ENCODE measurements around the gene GPATCH2L.

GPATCH2L gene

GRCh38 chr14:76123426-76124225 is 28.1 kb upstream of the GPATCH2L start:
- Histone ChIP-seq H3K36me3 (replicated peaks) (no peaks in the 10 kb centered on the region), H3K4me3 (ENCODE audit: low read depth, low read length) (no peak overlapping the region), H3K27ac (no peak overlapping the region), H3K27me3 (replicated peaks) (no peaks in the 10 kb centered on the region)
- no peak for TF ChIP-seq CTCF (IDR thresholded peaks at IDR 0.05; ENCODE audit: low read depth, low read length, missing control alignments)
- in situ Hi-C loops (cut with HindIII; ENCODE audit: low pct_ligation_motif_present, low sequenced_read_pairs), result no loop called here
- no peak for DNase-seq

- DNase-seq, result no peak
- Histone ChIP-seq H3K4me3 (ENCODE audit: low read depth, low read length) (no peak overlapping the region), H3K36me3 (replicated peaks) (no peaks in the 10 kb centered on the region), H3K27me3 (replicated peaks) (no peaks in the 10 kb centered on the region), H3K27ac (no peak overlapping the region)
- TF ChIP-seq CTCF (IDR thresholded peaks at IDR 0.05; ENCODE audit: low read depth, low read length, missing control alignments), result no peak
- in situ Hi-C loops (cut with HindIII; ENCODE audit: low pct_ligation_motif_present, low sequenced_read_pairs), result no loop called here
These were observed 26.2 kb upstream of the GPATCH2L start for GRCh38 chr14:76125511-76125910.

GRCh38 chr14:76126076-76126475 is 25.6 kb upstream of the GPATCH2L start:
- H3K36me3 ChIP-seq (replicated peaks), result no peaks in the 10 kb centered on the region
- DNase-seq, result no peak
- TF ChIP-seq CTCF (IDR thresholded peaks at IDR 0.05; ENCODE audit: low read depth, low read length, missing control alignments), result no peak
- no peak overlapping the region for H3K27ac ChIP-seq
- H3K4me3 ChIP-seq (ENCODE audit: low read depth, low read length), result no peak overlapping the region
- in situ Hi-C loops (cut with HindIII; ENCODE audit: low pct_ligation_motif_present, low sequenced_read_pairs), result no loop called here
- H3K27me3 ChIP-seq (replicated peaks), result no peaks in the 10 kb centered on the region

- no peak for DNase-seq
- Histone ChIP-seq H3K36me3 (replicated peaks) (no peaks in the 10 kb centered on the region), H3K4me3 (ENCODE audit: low read depth, low read length) (no peak overlapping the region), H3K27ac (no peak overlapping the region), H3K27me3 (replicated peaks) (no peaks in the 10 kb centered on the region)
- in situ Hi-C loops (cut with HindIII; ENCODE audit: low pct_ligation_motif_present, low sequenced_read_pairs), result no loop called here
- TF ChIP-seq CTCF (IDR thresholded peaks at IDR 0.05; ENCODE audit: low read depth, low read length, missing control alignments), result no peak
These were observed 21.7 kb upstream of the GPATCH2L start for GRCh38 chr14:76129851-76130576.

GRCh38 chr14:76131071-76131965 is 20.4 kb upstream of the GPATCH2L start:
- H3K27ac ChIP-seq, result no peak overlapping the region
- H3K4me3 ChIP-seq (ENCODE audit: low read depth, low read length), result no peak overlapping the region
- in situ Hi-C loops (cut with HindIII; ENCODE audit: low pct_ligation_motif_present, low sequenced_read_pairs), result no loop called here
- H3K36me3 ChIP-seq (replicated peaks), result no peaks in the 10 kb centered on the region
- DNase-seq, result no peak
- peaks cover under 1% of the 10 kb centered on the region for H3K27me3 ChIP-seq (replicated peaks)
- no peak for TF ChIP-seq CTCF (IDR thresholded peaks at IDR 0.05; ENCODE audit: low read depth, low read length, missing control alignments)

Measured in brain microvascular endothelial cell (primary cell).